GM21515 (cell line): ENCODE data around the gene LGALS4.
"Not testable (repeated sequence)": the region's sequence is repeated elsewhere in the genome, so short reads cannot be mapped to it uniquely, and the experiment has no call there.

Source experiments
- ATAC-seq: cut with Tn5 transposase; IDR thresholded peaks from one replicate; pipeline ENCODE4 v1.9.1; 2021; ENCODE audit not compliant: unreplicated experiment

LGALS4 gene

GRCh38 chr19:38821230-38821825 lies 8.6 kb upstream of the LGALS4 start:
- not testable (repeated sequence) for ATAC-seq

DNA sequence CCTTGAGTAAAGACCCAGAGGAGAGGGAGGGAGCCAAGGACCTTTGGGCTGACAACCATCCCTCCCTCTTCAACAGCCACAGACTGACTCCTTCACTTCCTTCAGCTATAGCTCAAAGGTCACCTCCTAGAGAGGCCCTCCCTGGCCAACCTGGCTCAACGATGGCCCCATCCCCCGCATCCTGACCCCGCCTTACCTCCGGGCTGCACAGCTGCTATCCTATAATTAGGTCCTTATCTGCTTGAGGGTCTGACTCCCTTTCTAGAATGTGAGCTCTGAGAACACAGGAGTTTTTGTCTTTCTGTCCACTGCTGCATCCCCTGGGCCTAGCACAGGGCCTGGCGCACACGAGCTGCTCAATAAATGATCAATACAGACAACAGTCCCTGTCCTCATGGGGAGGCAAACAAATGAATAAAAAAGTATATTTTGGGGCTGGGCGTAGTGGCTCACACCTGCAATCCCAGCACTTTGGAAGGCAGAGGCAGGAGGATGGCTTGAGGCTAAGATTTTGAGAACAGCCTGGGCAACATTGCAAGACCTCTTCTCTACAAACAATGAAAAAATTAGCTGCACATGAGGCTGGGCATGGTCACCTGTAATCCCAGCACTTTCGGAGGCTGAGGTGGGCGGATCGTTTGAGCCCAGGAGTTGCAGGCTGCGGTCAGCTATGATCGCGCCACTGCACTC lies 6.6 kb upstream of the LGALS4 start:
- no peak for ATAC-seq

DNA sequence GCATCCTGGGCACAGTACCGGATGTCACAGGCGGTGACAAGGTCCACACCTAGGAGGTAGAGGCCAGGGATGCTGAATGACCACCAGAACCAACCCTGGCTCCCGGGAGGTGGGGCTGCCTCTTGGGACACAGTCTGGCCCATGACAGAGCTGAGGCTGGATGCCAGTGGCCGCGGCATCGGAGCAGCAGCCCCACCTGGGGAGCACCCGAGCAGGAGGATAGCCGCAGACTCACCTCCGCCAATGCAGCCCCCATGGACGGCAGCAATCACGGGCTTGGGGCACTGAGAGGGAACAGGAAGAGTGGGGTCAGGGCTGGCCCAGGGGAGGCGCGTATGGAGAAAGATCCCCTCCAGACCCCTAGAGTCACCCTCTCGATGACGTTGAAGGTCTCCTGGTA lies 4.3 kb upstream of the LGALS4 start:
- no peak for ATAC-seq

- no peak for ATAC-seq
Observed at GRCh38 chr19:38816131-38816750, 3.5 kb upstream of the LGALS4 start.

GRCh38 chr19:38815059-38816001 lies 2.6 kb upstream of the LGALS4 start:
- ATAC-seq, result no peak

- not testable (repeated sequence) for ATAC-seq
Observed at GRCh38 chr19:38813932-38814331, 1.2 kb upstream of the LGALS4 start.

GRCh38 chr19:38813323-38813722 lies 578 bp upstream of the LGALS4 start:
- no peak for ATAC-seq

DNA sequence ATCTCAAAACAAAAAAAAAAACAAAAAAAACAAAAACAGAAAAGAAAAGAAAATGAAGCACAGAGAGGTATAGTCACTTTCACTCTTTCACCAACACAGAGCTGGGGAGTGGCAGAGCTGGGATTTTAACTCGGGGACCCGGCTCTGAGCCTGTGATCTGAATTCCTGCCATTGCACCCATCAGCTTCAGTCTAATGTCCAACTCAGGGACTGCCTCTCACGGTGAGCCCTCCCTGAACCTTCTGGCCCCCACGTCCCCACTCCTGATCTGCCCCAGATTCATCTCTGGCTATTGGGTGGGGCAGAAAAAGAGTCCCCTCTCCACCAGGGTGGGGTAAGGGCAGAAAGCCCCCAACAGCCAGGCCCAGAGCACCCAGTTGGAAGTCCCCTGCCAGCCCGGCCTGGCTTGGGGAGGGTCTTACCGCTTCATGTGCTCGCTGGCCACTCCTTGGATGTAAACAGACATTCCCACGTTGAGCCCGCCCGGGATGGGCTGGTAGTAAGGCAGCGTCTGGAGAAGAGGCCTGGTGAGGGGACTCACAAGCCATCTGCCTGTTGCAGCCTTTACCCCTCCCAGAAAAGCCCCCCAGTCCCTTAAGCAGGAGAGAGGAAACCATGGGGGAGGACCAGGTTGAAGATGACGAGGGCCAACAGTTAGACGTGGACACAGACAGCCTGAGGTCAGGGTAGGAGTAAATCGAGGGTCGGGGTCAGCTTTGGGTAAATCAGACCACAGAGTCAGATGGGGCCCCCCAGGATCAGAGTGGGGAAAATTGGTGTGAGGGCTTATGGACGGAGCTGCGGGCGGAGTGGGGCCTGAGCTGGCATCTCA lies 520 bp downstream of the LGALS4 start:
- no peak for ATAC-seq

DNA sequence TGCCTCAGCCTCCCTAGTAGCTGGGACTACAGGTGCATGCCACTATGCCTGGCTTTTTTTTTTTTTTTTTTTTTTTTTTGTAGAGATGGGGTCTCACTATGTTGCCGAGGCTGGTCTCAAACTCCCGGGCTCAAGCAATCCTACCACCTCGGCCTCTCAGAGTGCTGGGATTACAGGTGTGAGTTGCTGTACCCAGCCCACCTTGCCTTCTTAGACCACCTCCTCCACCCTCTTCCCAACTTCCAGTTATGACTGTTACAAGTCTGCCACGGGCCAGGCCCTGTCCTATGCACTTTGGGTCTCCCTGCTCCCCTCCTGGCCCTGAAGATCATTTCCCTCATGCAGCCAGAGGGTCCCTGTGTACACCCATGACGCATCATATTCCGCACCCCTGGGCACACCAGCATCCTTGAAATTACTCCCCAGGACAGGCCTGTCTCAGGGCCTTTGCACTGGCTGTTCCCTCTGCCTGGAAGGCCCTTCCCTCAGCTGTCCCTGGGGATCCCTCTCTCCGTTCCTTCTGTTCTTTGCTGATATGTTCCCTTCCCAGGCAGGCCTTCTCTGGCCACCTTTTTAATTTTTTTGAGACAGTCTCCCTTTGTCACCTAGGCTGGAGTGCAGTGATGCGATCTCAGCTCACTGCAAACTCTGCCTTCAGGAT lies 3.0 kb downstream of the LGALS4 start:
- no peak for ATAC-seq

- no peak for ATAC-seq
Observed at GRCh38 chr19:38808741-38809140, 4.0 kb downstream of the LGALS4 start.

DNA sequence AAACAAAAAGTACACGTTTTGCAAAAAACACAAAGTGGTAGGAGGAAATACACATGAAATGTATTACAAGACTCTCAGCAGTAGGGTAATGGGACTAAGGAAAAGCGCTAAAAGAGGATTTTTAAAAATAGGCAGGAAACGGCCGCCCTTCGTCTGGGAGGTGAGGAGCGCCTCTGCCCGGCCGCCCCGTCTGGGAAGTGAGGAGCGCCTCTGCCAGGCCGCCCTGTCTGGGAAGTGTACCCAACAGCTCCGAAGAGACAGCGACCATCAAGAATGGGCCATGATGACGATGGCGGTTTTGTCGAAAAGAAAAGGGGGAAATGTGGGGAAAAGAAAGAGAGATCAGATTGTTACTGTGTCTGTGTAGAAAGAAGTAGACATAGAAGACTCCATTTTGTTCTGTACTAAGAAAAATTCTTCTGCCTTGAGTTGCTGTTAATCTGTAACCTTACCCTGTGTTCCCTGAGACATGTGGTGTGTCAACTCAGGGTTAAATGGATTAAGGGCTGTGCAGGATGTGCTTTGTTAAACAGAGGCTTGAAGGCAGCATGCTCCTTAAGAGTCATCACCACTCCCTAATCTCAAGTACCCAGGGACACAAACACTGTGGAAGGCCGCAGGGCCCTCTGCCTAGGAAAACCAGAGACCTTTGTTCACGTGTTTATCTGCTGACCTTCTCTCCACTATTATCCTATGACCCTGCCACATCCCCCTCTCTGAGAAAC lies 5.2 kb downstream of the LGALS4 start:
- not testable (repeated sequence) for ATAC-seq

GRCh38 chr19:38806371-38806770 lies 6.4 kb downstream of the LGALS4 start:
- ATAC-seq, result no peak

- no peak for ATAC-seq
Observed at GRCh38 chr19:38805180-38805579, 7.6 kb downstream of the LGALS4 start.

- no peak for ATAC-seq
Observed at GRCh38 chr19:38803543-38803942, 9.2 kb downstream of the LGALS4 start.

DNA sequence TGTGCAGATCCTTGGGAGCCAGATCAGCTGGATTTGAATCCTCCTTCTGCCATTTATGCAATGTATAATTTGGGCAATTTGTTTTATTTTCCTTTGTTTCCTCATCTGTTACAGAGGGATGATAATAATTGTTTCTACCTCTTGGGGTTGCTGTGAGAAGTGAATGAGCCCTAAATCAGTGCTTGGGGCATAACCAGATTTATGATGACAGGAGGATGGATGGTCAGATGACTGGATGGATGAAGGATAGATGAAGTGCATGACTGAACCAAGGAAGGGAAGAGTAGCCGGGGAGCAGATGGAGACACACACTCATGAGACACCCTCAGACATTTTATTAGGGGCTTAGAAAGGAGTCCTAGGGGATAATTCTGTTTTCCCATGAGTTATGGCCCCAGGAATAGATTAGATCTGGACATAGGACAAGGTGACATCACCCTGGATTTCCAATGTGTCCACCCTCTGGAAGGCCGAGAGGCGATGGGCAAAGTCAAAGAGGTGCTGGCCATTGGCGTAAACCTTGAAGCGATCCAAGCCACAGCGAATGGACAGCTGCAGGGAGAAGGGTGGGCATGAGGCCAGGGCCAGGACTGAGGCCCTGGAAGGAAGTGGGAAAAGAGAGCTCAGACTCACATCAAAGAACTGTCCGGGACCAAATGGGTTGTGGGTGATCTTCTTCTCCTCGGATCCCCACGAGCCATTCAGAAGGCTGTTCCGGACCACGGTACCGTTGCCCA lies 11.2 kb downstream of the LGALS4 start:
- ATAC-seq, result no peak

- no peak for ATAC-seq
Observed at GRCh38 chr19:38800577-38801347, 12.0 kb downstream of the LGALS4 start.

DNA sequence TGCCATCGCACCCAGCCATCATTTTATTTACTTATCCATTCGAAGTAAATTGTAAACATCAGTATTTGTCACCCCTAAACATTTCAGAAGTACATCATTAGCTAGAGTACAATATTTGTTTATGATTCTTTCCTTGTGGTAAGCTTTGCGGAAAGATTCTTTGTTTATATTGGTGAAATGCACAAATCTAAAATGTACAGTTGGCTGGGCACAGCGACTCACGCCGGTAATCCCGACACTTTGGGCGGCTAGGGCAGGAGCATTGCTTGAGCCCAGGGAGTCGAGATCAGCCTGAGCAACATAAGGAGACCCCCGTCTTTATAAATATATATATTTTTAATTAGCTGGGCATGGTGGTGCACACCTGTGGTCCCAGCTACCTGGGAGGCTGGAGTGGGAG lies 13.6 kb downstream of the LGALS4 start:
- no peak for ATAC-seq

GRCh38 chr19:38797781-38798180 lies 15.0 kb downstream of the LGALS4 start:
- ATAC-seq, result not testable (repeated sequence)
